Testis (tissue), 2 donors: Measurements from ENCODE around the gene ABLIM3.

Experiments
- POLR2A ChIP-seq: fragments of 450-650 bp; IDR thresholded peaks from one replicate; pipeline ENCODE4 v1.6.1; 2017; ENCODE audit warnings: antibody characterized with exemption, mild to moderate bottlenecking, moderate library complexity
- TF ChIP-seq, protein P1 (sequence below), 3 experiments: fragments of 450-650 bp in 2 of 3; fragments of 200-600 bp in 1 of 3; sonication (generic) in 1 of 3; IDR thresholded peaks; one replicate each; pipeline ENCODE4 v1.5.1; 2016 to 2019; ENCODE audit warnings: antibody characterized with exemption in 3 of 3, mild to moderate bottlenecking in 2 of 3, moderate library complexity in 1 of 3

DNA sequence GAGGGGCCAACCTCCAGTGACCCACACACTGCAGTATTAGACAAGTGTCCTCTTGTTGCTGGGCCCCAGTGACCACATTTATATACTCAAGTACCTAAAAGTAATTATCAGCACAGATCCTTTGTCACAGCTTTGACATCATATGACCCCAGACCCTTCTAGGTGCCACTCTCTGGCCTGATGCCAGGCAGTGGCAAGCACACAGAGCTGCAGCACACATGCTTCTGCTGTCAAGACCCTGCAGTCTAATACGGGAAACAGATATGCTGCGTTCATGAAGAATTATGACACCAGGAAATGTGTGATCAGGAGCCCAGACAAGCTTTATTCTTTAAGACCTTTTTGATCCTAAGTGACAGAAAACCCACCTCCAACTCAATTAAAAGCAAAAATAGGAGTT is 66.5 kb downstream of the ABLIM3 start:
- TF ChIP-seq, protein P1, sequence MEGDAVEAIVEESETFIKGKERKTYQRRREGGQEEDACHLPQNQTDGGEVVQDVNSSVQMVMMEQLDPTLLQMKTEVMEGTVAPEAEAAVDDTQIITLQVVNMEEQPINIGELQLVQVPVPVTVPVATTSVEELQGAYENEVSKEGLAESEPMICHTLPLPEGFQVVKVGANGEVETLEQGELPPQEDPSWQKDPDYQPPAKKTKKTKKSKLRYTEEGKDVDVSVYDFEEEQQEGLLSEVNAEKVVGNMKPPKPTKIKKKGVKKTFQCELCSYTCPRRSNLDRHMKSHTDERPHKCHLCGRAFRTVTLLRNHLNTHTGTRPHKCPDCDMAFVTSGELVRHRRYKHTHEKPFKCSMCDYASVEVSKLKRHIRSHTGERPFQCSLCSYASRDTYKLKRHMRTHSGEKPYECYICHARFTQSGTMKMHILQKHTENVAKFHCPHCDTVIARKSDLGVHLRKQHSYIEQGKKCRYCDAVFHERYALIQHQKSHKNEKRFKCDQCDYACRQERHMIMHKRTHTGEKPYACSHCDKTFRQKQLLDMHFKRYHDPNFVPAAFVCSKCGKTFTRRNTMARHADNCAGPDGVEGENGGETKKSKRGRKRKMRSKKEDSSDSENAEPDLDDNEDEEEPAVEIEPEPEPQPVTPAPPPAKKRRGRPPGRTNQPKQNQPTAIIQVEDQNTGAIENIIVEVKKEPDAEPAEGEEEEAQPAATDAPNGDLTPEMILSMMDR (IDR thresholded peaks at IDR 0.05) = no peak
- TF ChIP-seq POLR2A = no peak
